22Rv1 (cell line): ENCODE results near the gene POLR3GL.

Experiments
- CTCF ChIP-seq: fragments of 450-650 bp; IDR thresholded peaks from 2 replicates; pipeline ENCODE4 v1.5.1; 2017; ENCODE audit warnings: mild to moderate bottlenecking
- ZFX ChIP-seq: fragments of 450-650 bp; IDR thresholded peaks from 2 replicates; pipeline ENCODE4 v1.6.1; 2017; ENCODE audit warnings: antibody characterized with exemption, borderline replicate concordance

DNA sequence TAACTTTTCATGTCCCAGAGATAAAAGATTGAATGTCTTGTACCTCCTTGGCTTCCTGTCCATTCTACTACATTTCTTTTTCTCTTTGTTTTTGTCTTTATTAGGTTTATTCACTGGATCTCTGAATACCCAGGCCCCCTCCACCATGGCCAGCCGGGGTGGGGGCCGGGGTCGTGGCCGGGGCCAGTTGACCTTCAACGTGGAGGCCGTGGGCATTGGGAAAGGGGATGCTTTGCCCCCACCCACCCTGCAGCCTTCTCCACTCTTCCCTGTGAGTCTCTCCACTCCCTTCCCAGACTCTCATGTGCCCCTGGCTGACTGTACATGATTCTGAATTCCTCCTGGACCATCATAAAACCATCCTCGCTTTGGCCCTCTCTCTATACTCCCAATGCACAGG is 10.2 kb downstream of the POLR3GL start:
- TF ChIP-seq CTCF = no peak
- TF ChIP-seq ZFX = no peak
